GM21390 (cell line): ENCODE measurements around the gene PXDC1.
"Not testable (repeated sequence)": the region's sequence is repeated elsewhere in the genome, so short reads cannot be mapped to it uniquely, and the experiment has no call there.

Source experiments
- ATAC-seq: cut with Tn5 transposase; IDR thresholded peaks from one replicate; pipeline ENCODE4 v1.9.1; 2021; ENCODE audit not compliant: unreplicated experiment

PXDC1 gene

DNA sequence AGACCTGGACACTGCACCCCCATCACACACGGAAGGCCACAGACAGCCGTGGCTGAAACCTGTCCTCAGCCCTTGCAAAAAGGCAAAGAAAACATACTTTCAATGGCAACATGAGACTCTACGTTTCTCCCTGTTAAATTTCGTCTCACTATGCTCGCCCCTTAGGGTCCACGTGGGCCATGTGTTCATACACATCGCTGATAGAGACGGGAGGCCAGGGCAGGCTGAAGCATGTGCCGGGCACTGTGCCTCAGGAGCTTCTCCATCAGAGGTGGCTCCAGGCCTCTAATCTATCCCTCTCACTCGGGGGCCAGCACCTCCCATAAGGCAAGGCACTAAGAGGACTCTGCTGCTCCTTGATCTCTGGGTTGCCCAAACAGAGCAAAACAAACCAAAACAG lies 17.5 kb downstream of the PXDC1 start:
- no peak for ATAC-seq

GRCh38 chr6:3733321-3733925 lies 18.1 kb downstream of the PXDC1 start:
- no peak for ATAC-seq

- ATAC-seq: no peak
Measured at GRCh38 chr6:3732345-3733141, 19.0 kb downstream of the PXDC1 start.

DNA sequence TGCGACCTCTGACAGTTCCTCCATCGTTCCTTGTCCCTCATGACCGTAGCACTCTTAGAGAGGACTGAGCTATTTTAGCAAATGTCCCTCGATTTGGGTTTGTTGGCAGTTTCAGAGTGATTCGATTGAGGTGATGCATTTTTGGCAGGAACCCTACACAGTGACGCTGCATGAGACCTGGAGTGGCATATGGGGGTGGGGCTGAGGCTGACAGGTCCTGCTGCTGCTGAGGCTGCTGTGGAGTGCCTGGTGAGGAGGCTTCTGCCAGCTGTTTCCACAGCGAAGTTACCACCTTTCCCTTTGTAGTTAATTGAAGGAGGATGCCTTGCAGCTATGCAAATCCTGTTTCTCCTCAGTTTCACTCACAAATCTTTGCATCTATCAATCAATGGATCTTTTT lies 19.8 kb downstream of the PXDC1 start:
- no peak for ATAC-seq

DNA sequence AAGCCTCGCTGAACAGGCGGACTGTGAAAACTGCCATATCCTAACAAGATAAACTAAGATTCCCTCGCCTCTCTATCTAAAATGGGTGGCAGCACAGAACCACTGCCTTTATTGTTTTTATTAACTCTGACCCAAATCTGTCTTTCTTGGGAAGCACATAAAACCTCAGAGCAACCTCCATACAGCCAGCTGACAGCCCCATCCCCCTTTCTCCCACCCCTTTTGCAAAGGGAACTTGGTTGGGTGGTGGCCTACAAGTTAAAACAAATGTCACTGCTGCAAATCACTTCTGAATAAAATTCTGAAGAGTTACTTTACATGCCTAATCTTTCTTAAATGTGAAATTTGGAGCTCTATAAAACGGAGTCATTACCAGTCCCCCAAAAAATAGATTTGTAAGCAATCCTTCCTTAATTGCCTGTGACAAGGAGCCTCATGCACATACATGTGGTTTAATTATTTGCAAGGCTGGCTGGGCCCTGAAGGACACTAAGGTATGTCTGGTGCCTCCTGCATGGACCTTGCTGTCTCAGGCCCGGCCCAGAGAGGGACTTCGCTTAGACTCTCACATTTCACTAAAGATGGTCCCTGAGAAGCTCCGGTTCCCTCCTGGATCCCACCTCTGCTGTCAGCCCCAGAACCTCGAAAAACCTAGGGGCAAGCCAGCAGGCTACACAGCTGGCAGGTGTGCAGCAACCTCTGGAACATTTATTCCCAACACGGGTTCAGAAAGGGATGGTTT lies 21.7 kb downstream of the PXDC1 start:
- ATAC-seq: no peak

DNA sequence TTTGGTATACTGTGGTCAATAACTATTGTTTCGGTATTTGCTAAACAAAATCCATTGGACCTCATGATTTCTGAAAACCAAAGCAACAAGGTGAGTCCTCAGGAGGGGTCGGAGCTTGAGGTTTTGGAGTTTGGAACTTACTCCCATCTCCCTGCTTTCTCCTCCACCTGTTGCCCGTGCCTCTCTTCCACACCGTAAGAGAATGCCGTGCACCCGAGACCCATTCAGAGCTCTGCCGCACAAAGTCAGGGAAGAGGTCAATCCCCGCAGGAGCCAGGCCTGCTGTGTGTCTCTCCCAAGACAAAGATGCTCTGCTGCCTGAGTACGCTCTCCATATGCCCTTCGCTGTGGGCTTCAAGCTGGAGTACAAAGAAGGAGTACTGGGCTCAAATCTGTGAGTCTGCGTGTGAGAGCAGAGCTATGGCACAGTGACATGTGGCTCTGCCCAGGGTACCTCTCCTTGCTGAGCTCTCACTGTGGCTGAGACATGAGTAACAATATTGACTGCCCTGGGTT lies 23.9 kb downstream of the PXDC1 start:
- no peak for ATAC-seq

- ATAC-seq: no peak
Measured at GRCh38 chr6:3727036-3727435, 24.5 kb downstream of the PXDC1 start.

DNA sequence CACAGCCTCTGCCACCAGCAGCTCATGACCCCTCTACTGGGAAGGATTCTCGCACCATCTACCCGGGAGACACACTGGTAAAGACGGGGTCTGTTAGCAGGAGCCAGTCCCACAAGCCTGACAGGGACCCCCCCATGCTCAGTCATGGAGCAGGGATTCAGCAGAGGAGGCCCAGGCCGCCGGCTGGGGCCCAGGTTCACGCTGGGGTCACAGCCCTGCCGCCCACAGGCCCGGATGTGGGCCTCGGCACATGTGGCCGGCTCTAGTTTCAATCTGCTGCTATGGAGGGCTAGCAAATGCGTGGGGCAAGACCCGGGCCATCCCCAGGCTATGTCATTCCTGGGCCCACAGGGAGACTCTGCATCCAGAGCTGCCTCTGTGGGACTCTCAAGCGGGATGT lies 25.1 kb downstream of the PXDC1 start:
- ATAC-seq: no peak

DNA sequence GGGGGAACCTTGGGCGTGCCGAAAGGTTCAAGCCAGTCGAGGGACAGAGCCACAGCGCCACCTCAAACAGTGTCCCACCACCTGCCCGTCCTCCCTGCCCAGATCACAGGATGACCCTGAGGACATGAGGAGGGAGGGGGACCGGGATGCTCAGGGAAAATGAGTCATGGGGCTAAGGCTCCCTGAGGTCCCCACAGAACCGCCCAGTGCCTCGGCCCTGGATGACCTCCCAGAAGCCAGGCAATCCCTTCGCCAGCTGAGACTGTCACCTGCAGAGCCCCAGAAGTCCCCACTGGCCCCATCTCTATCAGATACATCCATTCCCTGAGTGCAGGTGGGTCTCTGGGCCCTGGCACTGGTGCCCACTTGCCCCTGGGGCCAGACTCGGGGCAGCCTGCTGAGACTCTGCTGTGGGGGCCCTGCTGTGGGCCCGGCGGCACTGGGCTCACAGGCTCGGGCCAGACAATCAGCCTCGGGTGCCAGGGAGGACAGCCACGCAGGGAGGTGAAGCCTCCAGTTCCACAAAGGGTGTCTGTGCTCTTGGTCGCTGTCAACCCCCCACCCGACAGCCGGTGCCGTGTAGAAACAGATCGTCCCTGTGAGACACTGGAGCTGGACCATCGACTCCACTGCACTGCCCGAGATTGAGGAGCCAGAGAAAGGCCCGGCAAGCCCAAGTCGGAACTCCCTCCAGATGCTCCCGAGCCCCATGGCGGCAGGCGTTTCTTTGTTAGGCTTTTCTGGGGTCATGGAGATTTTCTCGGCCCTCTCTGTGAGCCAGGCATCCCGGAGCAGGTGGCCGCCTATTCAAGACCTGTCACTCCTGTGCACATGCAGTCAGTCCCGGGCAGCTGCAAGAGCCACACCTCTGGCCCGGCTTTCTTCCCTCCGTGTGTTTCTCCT lies 26.1 kb downstream of the PXDC1 start:
- no peak for ATAC-seq

- no peak for ATAC-seq
Measured at GRCh38 chr6:3724451-3725144, 26.9 kb downstream of the PXDC1 start.

DNA sequence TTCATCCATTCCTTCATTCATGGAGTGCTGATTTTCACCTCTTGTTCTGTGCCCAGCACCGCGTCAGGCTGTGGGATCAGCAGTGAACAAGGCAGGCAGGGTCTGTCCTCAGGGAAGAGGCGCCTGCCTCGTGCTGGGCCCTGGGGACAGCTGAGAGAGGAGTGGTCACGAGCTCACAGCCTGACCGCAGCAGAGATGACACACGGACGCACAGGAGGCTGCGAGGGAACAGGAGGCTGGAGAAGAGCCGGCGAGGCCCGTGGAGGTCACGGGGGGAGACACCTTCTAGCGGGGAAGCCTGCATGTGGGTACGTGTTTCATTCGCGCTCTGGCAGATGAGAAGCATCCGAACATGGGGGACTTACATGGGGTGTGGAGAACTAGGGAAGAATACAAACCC lies 27.5 kb downstream of the PXDC1 start:
- ATAC-seq: no peak

GRCh38 chr6:3723251-3723650 lies 28.3 kb downstream of the PXDC1 start:
- ATAC-seq: no peak

DNA sequence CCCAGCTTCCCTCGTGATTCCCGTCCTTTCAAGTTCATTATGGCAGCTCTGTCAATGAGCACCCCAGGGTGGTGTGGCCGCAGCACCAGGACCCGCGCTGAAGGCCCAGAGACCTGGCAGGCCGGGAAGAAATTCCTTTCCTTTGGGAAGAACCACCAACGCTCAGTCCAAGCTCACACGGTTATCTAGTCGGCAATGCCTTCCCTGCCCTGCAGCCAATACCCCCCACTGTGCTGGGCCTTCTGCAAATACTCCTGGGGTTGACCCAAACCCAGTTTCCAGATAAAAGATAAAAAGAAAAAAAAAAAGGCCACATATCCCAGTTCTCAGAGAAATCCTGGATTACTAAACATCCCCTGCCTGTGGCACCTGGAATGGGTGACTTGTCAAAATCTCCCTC lies 28.7 kb downstream of the PXDC1 start:
- no peak for ATAC-seq

DNA sequence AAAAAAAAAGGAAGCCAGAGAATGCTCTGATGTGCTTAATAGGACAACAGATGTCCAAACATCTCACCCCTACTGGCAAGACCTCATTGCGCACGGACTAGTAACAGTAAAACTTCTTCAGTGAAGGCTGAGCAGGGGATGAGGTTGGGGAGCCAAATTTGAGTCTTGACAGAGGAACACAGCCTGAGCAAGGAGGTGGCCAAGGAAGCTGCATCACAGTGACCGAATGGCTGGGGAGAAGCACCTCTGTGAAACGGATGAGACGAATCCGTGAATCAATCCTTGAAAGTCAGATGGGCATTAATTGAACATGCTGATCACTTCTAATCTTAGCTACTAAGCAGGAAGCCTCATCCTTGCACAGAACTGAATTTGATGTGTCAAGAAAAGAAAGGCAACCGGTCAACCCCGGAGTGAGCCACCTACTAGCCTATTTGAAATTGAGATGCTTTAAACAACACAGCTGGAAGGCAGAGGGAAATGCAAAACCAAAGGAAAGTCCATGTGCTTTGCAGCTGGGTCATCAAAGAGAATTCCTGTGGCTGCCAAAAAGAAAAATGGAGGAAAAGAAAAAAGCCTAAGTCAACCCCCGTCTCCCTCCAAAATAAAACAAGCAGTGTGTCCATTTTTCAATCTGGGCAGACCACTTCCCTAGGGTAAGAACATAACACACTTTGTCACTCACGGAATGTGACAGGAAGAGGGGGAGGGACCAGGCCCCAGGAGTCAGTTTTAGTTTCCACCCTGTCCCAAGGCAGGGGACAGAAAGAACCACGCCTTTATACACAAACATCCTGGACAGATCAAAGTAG lies 29.5 kb downstream of the PXDC1 start:
- no peak for ATAC-seq

DNA sequence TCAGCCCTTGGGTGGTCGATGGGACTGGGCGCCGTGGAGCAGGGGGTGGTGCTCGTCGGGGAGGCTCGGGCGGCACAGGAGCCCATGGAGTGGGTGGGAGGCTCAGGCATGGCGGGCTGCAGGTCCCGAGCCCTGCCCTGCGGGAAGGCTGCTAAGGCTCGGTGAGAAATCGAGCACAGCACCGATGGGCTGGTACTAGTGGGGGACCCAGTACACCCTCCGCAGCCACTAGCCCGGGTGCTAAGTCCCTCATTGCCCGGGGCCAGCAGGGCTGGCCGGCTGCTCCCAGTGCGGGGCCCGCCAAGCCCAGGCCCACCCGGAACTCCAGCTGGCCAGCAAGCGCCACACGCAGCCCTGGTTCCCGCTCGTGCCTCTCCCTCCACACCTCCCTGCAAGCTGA lies 30.7 kb downstream of the PXDC1 start:
- not testable (repeated sequence) for ATAC-seq

DNA sequence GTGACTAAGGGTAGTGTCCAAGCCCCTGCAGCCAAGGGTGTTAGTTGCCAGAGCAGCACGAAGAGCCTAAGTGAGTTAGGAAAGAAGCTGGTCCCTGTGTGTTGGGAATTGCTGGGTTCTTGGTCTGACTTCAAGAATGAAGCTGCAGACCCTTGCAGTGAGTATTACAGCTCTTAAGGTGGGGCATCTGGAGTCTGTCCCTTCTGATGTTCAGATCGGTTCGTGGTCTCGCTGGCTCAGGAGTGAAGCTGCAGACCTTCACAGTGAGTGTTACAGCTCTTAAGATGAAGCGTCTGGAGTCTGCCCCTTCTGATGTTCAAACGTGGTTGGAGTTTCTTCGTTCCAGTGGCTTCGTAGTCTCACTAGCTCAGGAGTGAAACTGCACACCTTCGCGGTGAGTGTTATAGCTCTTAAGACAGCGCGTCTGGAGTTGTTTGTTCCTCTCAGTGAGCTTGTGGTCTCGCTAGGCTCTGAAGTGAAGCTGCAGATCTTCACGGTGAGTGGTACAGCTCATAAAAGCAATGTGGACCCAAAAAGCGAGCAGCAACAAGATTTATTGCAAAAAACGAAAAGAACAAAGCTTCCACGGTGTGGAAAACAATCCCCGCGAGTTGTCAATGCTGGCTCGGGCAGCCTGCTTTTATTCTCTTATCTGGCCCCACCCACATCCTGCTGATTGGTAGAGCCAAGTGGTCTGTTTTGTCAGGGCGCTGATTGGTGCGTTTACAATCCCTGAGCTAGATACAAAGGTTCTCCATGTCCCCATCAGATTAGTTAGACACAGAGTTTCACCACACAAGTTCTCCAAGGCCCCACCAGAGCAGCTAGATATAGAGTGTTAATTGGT lies 31.8 kb downstream of the PXDC1 start:
- no peak for ATAC-seq

DNA sequence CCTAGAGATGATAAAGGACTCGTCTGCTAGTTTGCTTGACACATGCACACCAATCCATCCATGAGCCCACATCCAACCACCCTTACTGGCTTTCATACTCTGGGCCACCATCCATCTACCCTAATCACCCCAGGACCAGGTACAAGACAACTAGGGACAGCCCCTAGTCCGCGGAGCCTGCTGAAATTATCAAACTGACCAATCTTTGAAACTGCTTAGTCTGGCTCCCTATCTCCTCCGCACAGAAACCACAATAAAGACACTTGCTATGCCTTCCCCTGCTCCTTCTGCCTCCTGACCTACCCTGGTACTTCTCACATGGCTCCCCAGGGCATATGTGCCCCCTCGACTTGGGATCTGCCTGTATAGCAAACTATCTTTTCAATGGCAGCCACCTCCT lies 33.1 kb downstream of the PXDC1 start:
- ATAC-seq: no peak

DNA sequence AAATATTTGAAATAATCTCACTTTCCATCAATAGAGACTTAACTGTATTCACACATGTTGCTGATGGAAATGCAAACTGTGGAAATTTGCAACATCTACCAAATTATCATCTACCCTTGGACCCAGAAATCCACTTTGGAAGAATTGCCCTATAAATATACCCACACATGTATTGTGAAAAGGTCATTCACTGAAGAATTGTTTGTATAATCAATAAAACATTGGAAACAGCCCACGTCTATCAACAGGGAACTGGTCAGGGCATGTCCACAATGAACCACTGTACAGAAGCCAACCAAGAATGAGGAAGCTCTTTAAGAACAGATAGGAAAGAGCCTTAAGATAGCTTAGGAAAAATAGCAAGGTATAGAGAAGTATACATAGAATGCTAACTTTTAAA lies 36.2 kb downstream of the PXDC1 start:
- ATAC-seq: no peak

- no peak for ATAC-seq
Measured at GRCh38 chr6:3714768-3715167, 36.7 kb downstream of the PXDC1 start.
